Mucosa of stomach (tissue), 1 donor: Measurements from ENCODE around the gene LIMS1.
A peak's percentile ranks its signal among the peaks of the same experiment; 100 is the strongest.

Experiments
- H3K27me3 ChIP-seq: one replicate; pipeline ENCODE4 v1.7.0; 2013; ENCODE audit warnings: mild to moderate bottlenecking, low read length; ENCODE audit not compliant: control insufficient read depth, insufficient read depth
- H3K36me3 ChIP-seq: one replicate; pipeline ENCODE4 v1.7.0; 2013; ENCODE audit warnings: low read length; ENCODE audit not compliant: control insufficient read depth, insufficient read depth
- H3K4me1 ChIP-seq: one replicate; pipeline ENCODE4 v1.7.0; 2013; ENCODE audit warnings: mild to moderate bottlenecking, low read length; ENCODE audit not compliant: control insufficient read depth, insufficient read depth
- H3K4me3 ChIP-seq: one replicate; pipeline ENCODE4 v1.7.0; 2013; ENCODE audit warnings: low read length
- H3K9ac ChIP-seq: one replicate; pipeline ENCODE4 v1.7.0; 2013; ENCODE audit warnings: mild to moderate bottlenecking, low read length, moderate library complexity
- H3K9me3 ChIP-seq: one replicate; pipeline ENCODE4 v1.7.0; 2013; ENCODE audit warnings: mild to moderate bottlenecking, low read length, moderate library complexity; ENCODE audit not compliant: control insufficient read depth
- donor health status: Pancreatic carcinoma.

Gene LIMS1

GRCh38 chr2:108612153-108612513 lies 77.9 kb downstream of the LIMS1 start:
- Histone ChIP-seq H3K27me3 (no peaks in the 10 kb centered on the region), H3K4me1 (peaks cover 53% of the 10 kb centered on the region), H3K36me3 (no peaks in the 10 kb centered on the region), H3K4me3 (no peak overlapping the region), H3K9ac (no peak overlapping the region), H3K9me3 (no peaks in the 10 kb centered on the region)

DNA sequence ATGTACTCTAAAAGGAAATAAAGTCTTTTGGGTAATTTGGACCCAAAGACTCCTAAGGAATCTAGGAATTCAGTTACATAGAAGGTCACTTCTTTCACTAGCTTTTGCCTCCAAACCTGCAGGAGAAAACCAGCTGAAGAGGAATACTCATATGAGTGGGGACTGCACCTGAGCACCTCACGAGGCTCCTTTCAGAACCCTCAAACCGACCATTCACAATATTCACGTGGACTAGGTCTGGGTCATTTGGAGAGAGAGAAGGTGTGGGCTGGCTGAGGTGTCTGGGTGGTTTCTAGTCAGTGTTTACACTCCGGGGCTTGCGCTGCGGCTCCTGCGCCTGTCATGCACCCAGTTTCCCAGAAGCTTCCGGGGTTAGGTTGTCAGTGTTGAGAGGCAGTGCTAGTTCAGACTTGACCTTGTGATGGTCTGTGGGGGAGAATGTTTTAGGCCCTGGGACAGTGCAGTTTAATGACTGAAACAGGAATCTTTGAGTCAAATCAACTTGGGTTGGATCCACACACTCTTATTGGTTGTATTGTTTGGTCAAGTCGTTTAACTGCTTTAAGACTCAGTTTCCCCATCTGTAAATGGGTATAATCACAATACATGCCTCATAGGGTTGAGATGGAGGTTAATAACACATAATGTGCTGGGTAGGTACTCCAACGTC lies 78.4 kb downstream of the LIMS1 start:
- no peaks in the 10 kb centered on the region for H3K27me3 ChIP-seq
- H3K9me3 ChIP-seq: no peaks in the 10 kb centered on the region
- H3K4me1 ChIP-seq: peaks cover 58% of the 10 kb centered on the region
- no peaks in the 10 kb centered on the region for H3K36me3 ChIP-seq
- H3K9ac ChIP-seq: peak overlapping the region; percentile 2
- no peak overlapping the region for H3K4me3 ChIP-seq

- Histone ChIP-seq H3K4me3 (no peak overlapping the region), H3K9ac (no peak overlapping the region), H3K27me3 (no peaks in the 10 kb centered on the region), H3K36me3 (no peaks in the 10 kb centered on the region), H3K9me3 (no peaks in the 10 kb centered on the region), H3K4me1 (peaks cover 66% of the 10 kb centered on the region)
Observed at GRCh38 chr2:108613261-108614042, 79.2 kb downstream of the LIMS1 start.

- Histone ChIP-seq H3K9me3 (no peaks in the 10 kb centered on the region), H3K4me3 (no peak overlapping the region), H3K9ac (no peak overlapping the region), H3K36me3 (no peaks in the 10 kb centered on the region), H3K27me3 (no peaks in the 10 kb centered on the region), H3K4me1 (peaks cover 63% of the 10 kb centered on the region)
Observed at GRCh38 chr2:108614043-108614545, 79.8 kb downstream of the LIMS1 start.

DNA sequence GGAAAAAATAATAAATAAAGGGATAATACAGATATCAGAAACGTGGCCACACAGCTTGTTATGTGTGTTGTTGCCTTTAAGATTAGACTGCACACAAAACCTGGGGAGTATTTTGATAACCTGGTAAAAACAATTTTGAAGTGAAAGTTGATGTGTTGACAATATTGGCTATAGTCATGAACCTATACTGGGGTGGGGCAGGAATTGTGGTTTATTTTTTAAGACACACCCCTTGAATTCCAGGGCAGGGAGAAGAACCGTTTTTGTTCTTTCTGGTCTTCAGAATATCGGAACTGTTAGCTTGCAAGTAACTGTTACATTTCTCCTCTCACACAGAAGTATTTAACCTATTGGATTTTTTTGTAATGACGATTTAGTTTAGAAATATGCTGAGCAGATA lies 80.4 kb downstream of the LIMS1 start:
- Histone ChIP-seq H3K9me3 (no peaks in the 10 kb centered on the region), H3K36me3 (no peaks in the 10 kb centered on the region), H3K4me3 (no peak overlapping the region), H3K9ac (no peak overlapping the region), H3K4me1 (peaks cover 61% of the 10 kb centered on the region), H3K27me3 (no peaks in the 10 kb centered on the region)

- Histone ChIP-seq H3K27me3 (no peaks in the 10 kb centered on the region), H3K9me3 (no peaks in the 10 kb centered on the region), H3K4me3 (no peak overlapping the region), H3K9ac (no peak overlapping the region), H3K36me3 (no peaks in the 10 kb centered on the region), H3K4me1 (peaks cover 69% of the 10 kb centered on the region)
Observed at GRCh38 chr2:108615480-108616090, 81.3 kb downstream of the LIMS1 start.

GRCh38 chr2:108616318-108616717 lies 82.0 kb downstream of the LIMS1 start:
- no peaks in the 10 kb centered on the region for H3K36me3 ChIP-seq
- no peaks in the 10 kb centered on the region for H3K27me3 ChIP-seq
- peaks cover 76% of the 10 kb centered on the region for H3K4me1 ChIP-seq
- no peak overlapping the region for H3K9ac ChIP-seq
- H3K9me3 ChIP-seq: no peaks in the 10 kb centered on the region
- H3K4me3 ChIP-seq: no peak overlapping the region

DNA sequence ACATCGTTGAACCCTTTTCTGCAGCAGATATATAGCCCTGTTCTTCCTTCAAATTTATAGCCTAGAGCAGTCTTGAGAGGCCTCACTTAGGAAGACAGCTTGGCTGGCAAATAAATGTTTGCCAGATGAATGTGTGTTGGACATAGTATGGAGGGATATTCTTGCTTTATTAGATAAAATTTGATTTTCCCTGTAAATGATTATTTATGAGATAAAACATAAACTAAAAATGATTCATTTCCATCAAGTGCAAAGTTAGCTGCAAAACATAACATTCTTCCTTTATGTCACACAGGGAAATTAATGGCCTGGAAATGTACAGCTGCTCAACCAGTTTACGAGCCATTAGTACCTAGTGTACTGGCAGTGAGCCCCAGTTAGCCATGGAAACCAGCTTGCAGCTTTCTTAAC lies 82.5 kb downstream of the LIMS1 start:
- Histone ChIP-seq H3K9me3 (no peaks in the 10 kb centered on the region), H3K4me1 (peaks cover 79% of the 10 kb centered on the region), H3K4me3 (no peak overlapping the region), H3K9ac (no peak overlapping the region), H3K36me3 (no peaks in the 10 kb centered on the region), H3K27me3 (no peaks in the 10 kb centered on the region)

GRCh38 chr2:108617617-108618016 lies 83.3 kb downstream of the LIMS1 start:
- Histone ChIP-seq H3K9ac (no peak overlapping the region), H3K4me1 (peaks cover 77% of the 10 kb centered on the region), H3K27me3 (no peaks in the 10 kb centered on the region), H3K9me3 (no peaks in the 10 kb centered on the region), H3K4me3 (no peak overlapping the region), H3K36me3 (no peaks in the 10 kb centered on the region)

GRCh38 chr2:108619925-108620620 lies 85.8 kb downstream of the LIMS1 start:
- Histone ChIP-seq H3K9me3 (no peaks in the 10 kb centered on the region), H3K27me3 (no peaks in the 10 kb centered on the region), H3K36me3 (no peaks in the 10 kb centered on the region), H3K9ac (no peak overlapping the region), H3K4me1 (peaks cover 61% of the 10 kb centered on the region), H3K4me3 (no peak overlapping the region)

DNA sequence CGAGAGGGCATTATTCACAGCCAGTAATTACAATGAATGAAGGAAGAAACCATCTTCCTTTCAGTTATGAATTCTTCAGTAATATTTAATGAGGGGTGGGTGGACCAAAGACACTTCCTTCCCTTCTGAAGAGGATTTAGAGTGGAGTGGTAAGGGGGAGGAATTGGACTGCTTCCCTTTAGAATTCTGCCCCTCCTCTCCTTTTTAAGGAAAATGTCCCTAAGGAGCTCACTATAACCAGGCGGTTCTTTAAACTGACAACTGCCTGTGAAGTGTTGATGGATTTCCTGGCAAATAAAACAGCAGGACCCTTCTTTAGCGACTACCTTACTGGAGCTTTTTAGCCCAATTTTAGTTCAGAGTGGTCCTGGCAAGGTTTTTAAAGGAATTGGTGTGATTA lies 86.4 kb downstream of the LIMS1 start:
- Histone ChIP-seq H3K9me3 (no peaks in the 10 kb centered on the region), H3K27me3 (no peaks in the 10 kb centered on the region), H3K9ac (peak overlapping the region; percentile 38), H3K4me3 (no peak overlapping the region), H3K4me1 (peaks cover 55% of the 10 kb centered on the region), H3K36me3 (no peaks in the 10 kb centered on the region)
